ENCODE results near the gene WDR19.

DNA sequence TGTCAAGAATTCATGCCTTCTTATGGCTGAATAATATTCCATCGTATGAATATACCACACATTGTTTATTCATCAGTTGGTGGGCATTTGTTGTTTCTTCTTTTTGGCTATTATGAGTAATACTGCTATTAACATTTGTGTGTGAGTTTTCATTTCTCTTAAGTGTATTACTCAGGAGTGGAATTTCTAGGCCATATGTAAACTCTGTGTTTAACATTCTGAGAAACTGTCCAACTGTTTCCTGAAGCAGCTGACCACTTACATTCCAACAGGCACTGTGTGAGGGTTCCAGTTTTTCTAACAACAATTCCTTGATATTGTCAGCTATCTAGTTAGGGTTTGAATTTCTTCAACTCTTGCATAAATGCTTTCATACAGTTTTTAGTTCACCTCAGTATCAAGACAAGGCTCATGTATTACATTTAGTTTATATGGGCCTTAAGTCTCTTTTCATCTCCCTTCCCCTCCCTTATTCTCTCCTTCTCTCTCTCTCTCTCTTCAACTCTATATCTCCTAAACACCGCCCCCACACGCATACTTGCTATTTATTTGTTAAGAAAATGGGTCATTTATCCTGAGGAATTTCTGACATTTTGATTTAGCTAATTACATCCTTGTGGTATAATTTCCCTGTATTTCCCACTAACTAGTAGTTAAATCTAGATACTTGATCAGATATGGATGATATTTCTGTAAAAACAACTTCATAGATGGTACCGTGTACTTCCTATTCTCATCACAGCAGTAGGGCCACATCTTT is 77.4 kb downstream of the WDR19 start:
- TF ChIP-seq CTCF (conservative IDR thresholded peaks at IDR 0.05; ENCODE audit: low read depth, low read length) (no peak), RAD21 (IDR thresholded peaks at IDR 0.05; ENCODE audit: low read length) (no peak), POLR2A (IDR thresholded peaks at IDR 0.05; ENCODE audit: low read depth, low read length) (no peak), RCOR1 (IDR thresholded peaks at IDR 0.05; ENCODE audit: insufficient replicate concordance, low read length) (no peak), SMC3 (IDR thresholded peaks at IDR 0.05; ENCODE audit: low read depth, low read length) (no peak), RFX5 (IDR thresholded peaks at IDR 0.05; ENCODE audit: low read depth, low read length) (no peak), MAFK (IDR thresholded peaks at IDR 0.05; ENCODE audit: low read depth, low read length) (no peak), MAZ (IDR thresholded peaks at IDR 0.05; ENCODE audit: borderline replicate concordance, low read depth, low read length) (no peak), USF2 (IDR thresholded peaks at IDR 0.05; ENCODE audit: low read depth, low read length) (peak; percentile 12; the same call in 1 of the 2 replicates), MXI1 (IDR thresholded peaks at IDR 0.05; ENCODE audit: borderline replicate concordance, low read depth, low read length) (no peak), FOS (IDR thresholded peaks at IDR 0.05; ENCODE audit: low read depth, low read length) (no peak), CEBPB (IDR thresholded peaks at IDR 0.05; ENCODE audit: low read depth, low read length) (no peak), BHLHE40 (IDR thresholded peaks at IDR 0.05; ENCODE audit: low read depth, low read length) (no peak)
- TF ChIP-seq, protein P1, sequence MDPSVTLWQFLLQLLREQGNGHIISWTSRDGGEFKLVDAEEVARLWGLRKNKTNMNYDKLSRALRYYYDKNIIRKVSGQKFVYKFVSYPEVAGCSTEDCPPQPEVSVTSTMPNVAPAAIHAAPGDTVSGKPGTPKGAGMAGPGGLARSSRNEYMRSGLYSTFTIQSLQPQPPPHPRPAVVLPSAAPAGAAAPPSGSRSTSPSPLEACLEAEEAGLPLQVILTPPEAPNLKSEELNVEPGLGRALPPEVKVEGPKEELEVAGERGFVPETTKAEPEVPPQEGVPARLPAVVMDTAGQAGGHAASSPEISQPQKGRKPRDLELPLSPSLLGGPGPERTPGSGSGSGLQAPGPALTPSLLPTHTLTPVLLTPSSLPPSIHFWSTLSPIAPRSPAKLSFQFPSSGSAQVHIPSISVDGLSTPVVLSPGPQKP (IDR thresholded peaks at IDR 0.05; ENCODE audit: borderline replicate concordance, low read depth, low read length): no peak

All from IMR-90 (cell line).